Right lobe of liver (tissue), 6 donors: ENCODE results near the gene SEPTIN7. TPM values are rescaled to one million over a fixed set of nuclear protein-coding genes. Genes with fewer than 3 reads are reported as not detected.

Source experiments
- ATAC-seq, 4 donors: fragments of 200-7000 bp; cut with Tn5 transposase; one replicate each; pipeline ENCODE4 v1.9.1; 2020; ENCODE audit warnings: mild to moderate bottlenecking in 4 of 4, moderate library complexity in 4 of 4
- DNase-seq, 3 donors: peaks; one replicate each; pipeline ENCODE4 v3.0.0-alpha.2; 2020
- H3K27ac ChIP-seq, 3 donors: fragments of 200-600 bp; one replicate each; pipeline ENCODE4 v1.8.0; 2022
- H3K27me3 ChIP-seq, 2 donors: fragments of 200-600 bp; one replicate each; pipeline ENCODE4 v1.8.0; 2022
- H3K36me3 ChIP-seq, 4 donors: fragments of 200-600 bp; sonication (generic) in 1 of 4; one replicate each; pipeline versions ENCODE4 v1.5.1 to v1.8.0; 2017 to 2022; ENCODE audit warnings: control low read depth in 1 of 4
- H3K4me1 ChIP-seq, 4 donors: fragments of 200-600 bp; sonication (generic) in 1 of 4; one replicate each; pipeline versions ENCODE4 v1.5.1 to v1.8.0; 2017 to 2022; ENCODE audit warnings: control low read depth in 1 of 4
- H3K4me3 ChIP-seq, 3 donors: fragments of 200-600 bp; one replicate each; pipeline ENCODE4 v1.8.0; 2022
- H3K9me3 ChIP-seq, 4 donors: fragments of 200-600 bp; sonication (generic) in 1 of 4; one replicate each; pipeline versions ENCODE4 v1.5.1 to v1.8.0; 2017 to 2022; ENCODE audit warnings: control low read depth in 1 of 4
- POLR2A ChIP-seq: fragments of 450-650 bp; IDR thresholded peaks from one replicate; pipeline ENCODE4 v1.6.1; 2017; ENCODE audit warnings: antibody characterized with exemption, mild to moderate bottlenecking
- WGBS: methylation state at CpG from one replicate; pipeline ENCODE4 v1.1.6; 2018; ENCODE audit warnings: low coverage, low lambda C conversion rate; ENCODE audit not compliant: insufficient coverage; ENCODE audit errors: missing lambda C conversion rate; 5-methylcytosine and 5-hydroxymethylcytosine counted together
- intact Hi-C, 2 donors: fragments of 100-400 bp; cut with DNase I; formaldehyde crosslinking; loops; one replicate each; pipeline versions ENCODE4 v1.11.2 to v1.14.1; 2022
- total RNA-seq, 6 experiments: library from RNA; depleted of rRNA in 2 of 6; stranded (reverse); fragments of >200 nt in 2 of 6; fragmentation: NEBNext Ultra II Directional in 3 of 6; extraction: Animal tissue kit (Norgen Biotek cat#: 25700) in 3 of 6; gene quantifications; one replicate each; pipeline versions ENCODE4 v1.1.0 to v1.2.4, GENCODE V29; 2016 to 2023
- TF ChIP-seq, protein P1 (sequence below), 4 donors: fragments of 200-600 bp in 3 of 4; fragments of 450-650 bp in 1 of 4; IDR thresholded peaks; one replicate each; pipeline versions ENCODE4 v1.5.1 to v1.8.0; 2016 to 2022; ENCODE audit warnings: antibody characterized with exemption in 4 of 4, mild to moderate bottlenecking in 2 of 4
- donor health status: DM: no; HTN: yes; CAD: no.
- donor health status: DM: no; HTN: no; CAD: no.
- donor health status: DM: no; HTN: no; CAD: no.
- donor health status: DM: no; HTN: yes; CAD: no.
- donor health status: DM: no; HTN: yes; CAD: no.

Gene SEPTIN7
- total RNA-seq, 6 experiments from 2014 or later, result 35.2 to 67.7 (median 56.5) TPM

DNA sequence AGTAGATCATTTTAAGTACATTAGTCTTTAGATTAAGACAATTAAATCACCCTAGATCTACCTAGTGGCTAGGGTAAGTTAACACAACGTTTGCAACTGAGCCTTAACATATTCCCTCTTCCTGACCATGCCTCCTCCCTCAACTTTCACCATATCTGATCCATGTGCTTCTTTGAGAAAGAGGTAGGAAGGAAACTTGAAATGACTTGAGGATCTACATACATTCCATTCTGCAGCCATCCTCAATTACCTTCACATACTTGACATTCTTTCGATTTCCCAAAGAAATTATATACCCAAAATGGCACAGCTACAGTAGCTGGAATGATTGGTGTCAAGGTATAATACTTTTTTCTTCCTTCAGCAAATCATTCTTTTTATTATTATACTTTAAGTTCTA, 12.9 kb upstream of the SEPTIN7 start:
- 57% methylated on average over 2 of the region's 2 CpGs for WGBS
- TF ChIP-seq POLR2A, result no peak
- intact Hi-C loops, result no loop called here

DNA sequence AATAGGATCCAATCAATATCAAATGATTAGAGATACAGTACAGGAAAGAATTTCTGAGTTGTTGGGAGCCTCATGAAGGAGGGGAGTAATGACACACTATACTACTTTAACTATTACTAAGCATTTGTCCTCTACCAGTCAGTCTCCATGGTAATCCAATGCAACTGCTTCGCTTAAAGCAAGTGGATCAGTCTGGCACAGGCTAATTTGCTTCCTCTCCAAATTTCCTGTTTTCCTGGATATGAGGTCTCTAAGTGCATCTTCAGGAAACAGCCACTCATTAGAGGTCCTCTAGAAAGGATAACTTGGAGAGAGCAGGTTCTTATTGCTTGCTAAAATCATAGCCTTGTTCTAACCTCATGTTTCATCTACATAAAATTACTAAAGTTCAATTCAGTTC, 8.4 kb upstream of the SEPTIN7 start:
- no peak for DNase-seq
- H3K27me3 ChIP-seq, result no peaks in the 10 kb centered on the region
- peak; percentile 25 to 69 (median 38) for ATAC-seq
- H3K36me3 ChIP-seq, result no peaks in the 10 kb centered on the region
- intact Hi-C loops, result no loop called here
- H3K9me3 ChIP-seq, result no peaks in the 10 kb centered on the region
- H3K27ac ChIP-seq, result no peak overlapping the region
- WGBS, result 88% methylated on average over 1 of the region's 1 CpG
- TF ChIP-seq POLR2A, result no peak
- TF ChIP-seq, protein P1, sequence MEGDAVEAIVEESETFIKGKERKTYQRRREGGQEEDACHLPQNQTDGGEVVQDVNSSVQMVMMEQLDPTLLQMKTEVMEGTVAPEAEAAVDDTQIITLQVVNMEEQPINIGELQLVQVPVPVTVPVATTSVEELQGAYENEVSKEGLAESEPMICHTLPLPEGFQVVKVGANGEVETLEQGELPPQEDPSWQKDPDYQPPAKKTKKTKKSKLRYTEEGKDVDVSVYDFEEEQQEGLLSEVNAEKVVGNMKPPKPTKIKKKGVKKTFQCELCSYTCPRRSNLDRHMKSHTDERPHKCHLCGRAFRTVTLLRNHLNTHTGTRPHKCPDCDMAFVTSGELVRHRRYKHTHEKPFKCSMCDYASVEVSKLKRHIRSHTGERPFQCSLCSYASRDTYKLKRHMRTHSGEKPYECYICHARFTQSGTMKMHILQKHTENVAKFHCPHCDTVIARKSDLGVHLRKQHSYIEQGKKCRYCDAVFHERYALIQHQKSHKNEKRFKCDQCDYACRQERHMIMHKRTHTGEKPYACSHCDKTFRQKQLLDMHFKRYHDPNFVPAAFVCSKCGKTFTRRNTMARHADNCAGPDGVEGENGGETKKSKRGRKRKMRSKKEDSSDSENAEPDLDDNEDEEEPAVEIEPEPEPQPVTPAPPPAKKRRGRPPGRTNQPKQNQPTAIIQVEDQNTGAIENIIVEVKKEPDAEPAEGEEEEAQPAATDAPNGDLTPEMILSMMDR (IDR thresholded peaks at IDR 0.05), result no peak
- H3K4me1 ChIP-seq, result no peaks in the 10 kb centered on the region
- H3K4me3 ChIP-seq, result no peak overlapping the region

More for the DNA sequence above, 12.9 kb upstream of the SEPTIN7 start:
- no peaks in the 10 kb centered on the region for H3K36me3 ChIP-seq
- no peak for DNase-seq
- H3K27me3 ChIP-seq, result no peaks in the 10 kb centered on the region
- H3K9me3 ChIP-seq, result no peaks in the 10 kb centered on the region
- no peaks in the 10 kb centered on the region for H3K4me1 ChIP-seq
- no peak for ATAC-seq
- no peak overlapping the region for H3K27ac ChIP-seq
- no peak overlapping the region for H3K4me3 ChIP-seq

- H3K4me1 ChIP-seq, result no peaks in the 10 kb centered on the region
- 52% methylated on average over 3 of the region's 4 CpGs for WGBS
- DNase-seq, result no peak
Observed at GRCh38 chr7:35792873-35793489, 7.9 kb upstream of the SEPTIN7 start.

GRCh38 chr7:35797311-35797710, 3.5 kb upstream of the SEPTIN7 start:
- Histone ChIP-seq H3K27me3 (no peaks in the 10 kb centered on the region), H3K27ac (no peak overlapping the region), H3K36me3 (no peaks in the 10 kb centered on the region), H3K9me3 (no peaks in the 10 kb centered on the region), H3K4me1 (peaks cover 0 to 3% (median 1%) of the 10 kb centered on the region in 4 donors), H3K4me3 (no peak overlapping the region)
- no peak for DNase-seq
- no peak for ATAC-seq
- TF ChIP-seq, protein P1 (IDR thresholded peaks at IDR 0.05), result no peak
- TF ChIP-seq POLR2A, result no peak
- WGBS, result 73% methylated on average over 2 of the region's 5 CpGs
- intact Hi-C loops, result no loop called here

More at GRCh38 chr7:35792873-35793489, 7.9 kb upstream of the SEPTIN7 start:
- ATAC-seq, result peak in 3 of 4 donors; percentile 11 to 59 (median 47)
- H3K27me3 ChIP-seq, result no peaks in the 10 kb centered on the region
- H3K9me3 ChIP-seq, result no peaks in the 10 kb centered on the region
- TF ChIP-seq POLR2A, result no peak
- TF ChIP-seq, protein P1 (IDR thresholded peaks at IDR 0.05), result no peak
- H3K4me3 ChIP-seq, result no peak overlapping the region
- H3K27ac ChIP-seq, result no peak overlapping the region
- H3K36me3 ChIP-seq, result no peaks in the 10 kb centered on the region
- intact Hi-C loops, result no loop called here

GRCh38 chr7:35799846-35800717, 775 bp upstream of the SEPTIN7 start:
- TF ChIP-seq POLR2A, result no peak
- TF ChIP-seq, protein P1 (IDR thresholded peaks at IDR 0.05), result no peak
- intact Hi-C loops, result no loop called here
- Histone ChIP-seq H3K4me1 (peaks cover 0 to 7% (median 3%) of the 10 kb centered on the region in 4 donors), H3K9me3 (no peaks in the 10 kb centered on the region), H3K27ac (peak overlapping the region; percentile 87 to 95 (median 95)), H3K4me3 (peak overlapping the region; percentile 62 to 93 (median 81)), H3K27me3 (no peaks in the 10 kb centered on the region), H3K36me3 (no peaks in the 10 kb centered on the region)
- DNase-seq, result peak; percentile 84 to 89 (median 85)
- ATAC-seq, result peak; percentile 66 to 72 (median 70)
- WGBS, result under 1% methylated on average over 24 of the region's 37 CpGs
